Thyroid gland (tissue), 4 donors: ENCODE results near the gene TNFSF4.

Experiments used
- CTCF ChIP-seq, 6 experiments: fragments of 200-600 bp in 3 of 6; fragments of 450-650 bp in 3 of 6; sonication (generic) in 3 of 6; IDR thresholded peaks; one replicate each; pipeline ENCODE4 v1.5.1; 2016 to 2019; ENCODE audit warnings: antibody characterized with exemption in 6 of 6, mild to moderate bottlenecking in 2 of 6, inconsistent platforms in 1 of 6, moderate library complexity in 1 of 6
- POLR2A ChIP-seq, 2 donors: fragments of 450-650 bp; IDR thresholded peaks; one replicate each; pipeline ENCODE4 v1.6.1; 2017; ENCODE audit warnings: antibody characterized with exemption in 2 of 2, mild to moderate bottlenecking in 2 of 2, moderate library complexity in 1 of 2

DNA sequence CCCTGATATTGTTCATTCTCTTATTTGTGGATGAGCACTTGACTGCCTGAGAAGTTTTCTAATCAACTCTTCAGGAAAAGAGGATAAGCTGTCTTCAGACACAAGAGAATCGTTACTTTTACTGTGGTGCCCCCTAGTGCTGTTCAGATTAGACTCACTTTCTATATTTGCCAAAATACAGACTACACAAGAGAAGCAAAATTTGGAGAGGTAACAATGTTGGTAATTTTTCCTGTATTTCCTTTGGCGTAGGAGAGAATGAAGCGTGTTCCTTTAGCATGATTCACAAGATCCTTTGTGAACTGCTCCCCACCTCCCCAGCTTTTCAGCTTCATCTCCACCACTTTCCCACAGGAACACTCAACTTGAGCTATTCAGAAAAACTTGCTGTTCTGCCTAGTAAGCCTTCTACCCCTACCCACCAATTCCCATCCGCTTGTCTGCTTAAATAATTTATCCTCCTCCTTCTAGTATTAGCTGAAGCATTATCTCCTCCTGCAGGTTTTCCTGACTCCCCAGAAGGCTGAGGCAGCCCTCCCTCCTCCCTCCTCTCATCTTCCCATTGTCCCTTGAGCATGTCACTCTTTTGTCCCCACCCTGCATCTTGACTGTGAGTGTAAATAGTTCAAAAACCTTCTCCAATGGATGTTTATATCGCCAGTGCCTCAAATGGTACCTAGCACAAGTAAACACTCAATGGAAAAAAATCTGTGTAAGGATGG, 4.5 kb downstream of the TNFSF4 start:
- TF ChIP-seq CTCF (IDR thresholded peaks at IDR 0.05) (peak; percentile 27 to 79 (median 54)), POLR2A (IDR thresholded peaks at IDR 0.05) (no peak)
